ENCODE results near the gene TESK2.
"Not testable (repeated sequence)": the region's sequence is repeated elsewhere in the genome, so short reads cannot be mapped to it uniquely, and the experiment has no call there.

The TESK2 gene

DNA sequence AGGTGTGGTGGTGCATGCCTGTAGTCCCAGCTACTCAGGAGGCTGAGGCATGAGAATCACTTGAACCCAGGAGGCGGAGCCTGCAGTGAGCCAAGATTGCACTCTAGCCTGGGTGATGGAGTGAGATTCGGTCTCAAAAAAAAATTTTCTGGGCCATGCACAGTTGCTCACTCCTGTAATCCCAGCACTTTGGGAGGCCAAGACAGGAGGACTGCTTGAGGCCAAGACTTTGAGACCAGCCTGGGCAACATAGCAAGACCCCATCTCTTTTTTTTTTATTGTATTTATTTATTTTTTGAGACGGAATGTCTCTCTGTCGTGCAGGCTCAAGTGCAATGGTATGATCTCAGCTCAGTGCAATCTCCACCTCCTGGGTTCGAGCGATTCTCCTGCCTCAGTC is 16.8 kb downstream of the TESK2 start:
- not testable (repeated sequence) for H3K4me1 Mint-ChIP-seq, H3K27ac Mint-ChIP-seq, DNase-seq, H3K4me3 Mint-ChIP-seq, H3K36me3 Mint-ChIP-seq, H3K27me3 Mint-ChIP-seq, H3K9me3 Mint-ChIP-seq
- CTCF ChIA-PET = interaction anchor here (0.8 kb wide), 1 partner anchor 18 kb away, joined by 4 read pairs; no protein-coding TSS in a partner anchor

DNA sequence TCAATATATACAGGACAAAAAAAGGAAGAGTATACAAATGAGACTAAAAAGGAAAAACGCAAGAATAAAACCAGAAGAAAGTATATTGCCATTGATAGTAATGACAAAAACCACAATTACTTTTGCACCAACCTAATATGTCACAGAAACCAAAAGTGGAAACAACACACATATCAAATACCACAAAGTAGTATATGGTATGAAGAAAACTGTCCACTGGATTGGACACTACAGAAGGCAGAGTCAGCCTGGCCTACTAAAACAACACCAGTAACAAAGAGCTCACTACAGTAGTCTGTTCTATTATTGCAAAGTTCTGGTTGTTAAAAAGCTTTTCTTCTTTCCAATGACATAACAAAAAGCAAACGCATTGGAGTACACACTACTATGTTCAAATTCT is 17.7 kb downstream of the TESK2 start:
- DNase-seq = no peak
- no peaks in the 10 kb centered on the region for H3K36me3 Mint-ChIP-seq
- H3K4me3 Mint-ChIP-seq = no peak overlapping the region
- no peaks in the 10 kb centered on the region for H3K9me3 Mint-ChIP-seq
- H3K4me1 Mint-ChIP-seq = no peaks in the 10 kb centered on the region
- H3K27me3 Mint-ChIP-seq = no peaks in the 10 kb centered on the region
- CTCF ChIA-PET = interaction anchor here (0.8 kb wide), 1 partner anchor 19 kb away, joined by 4 read pairs; no protein-coding TSS in a partner anchor
- no peak overlapping the region for H3K27ac Mint-ChIP-seq

DNA sequence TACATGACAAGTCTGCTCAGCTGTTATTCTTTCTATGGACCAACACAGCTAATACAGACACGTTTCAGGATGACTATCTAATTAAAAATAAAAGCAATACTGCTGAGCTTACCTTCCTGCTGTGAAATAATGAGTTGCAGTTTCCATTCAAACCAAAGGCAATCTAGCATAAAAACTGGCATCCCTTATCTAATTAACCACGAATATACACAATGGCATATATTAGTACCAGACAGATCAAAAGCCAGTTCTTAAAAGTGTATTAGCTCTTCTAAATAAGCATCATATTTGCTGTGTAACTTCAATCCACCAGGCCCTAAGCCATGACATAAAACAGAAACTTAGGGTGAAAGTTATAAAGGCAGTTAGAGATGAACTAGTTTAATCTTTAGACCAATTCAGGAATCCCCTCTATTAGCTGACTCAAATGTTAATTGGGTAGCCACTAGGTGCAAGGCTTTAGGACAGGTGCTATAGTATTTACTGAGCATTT is 20.6 kb downstream of the TESK2 start:
- Mint-ChIP-seq H3K27ac (no peak overlapping the region), H3K4me3 (no peak overlapping the region), H3K27me3 (no peaks in the 10 kb centered on the region), H3K4me1 (no peaks in the 10 kb centered on the region), H3K9me3 (no peaks in the 10 kb centered on the region), H3K36me3 (no peaks in the 10 kb centered on the region)
- DNase-seq = no peak
- CTCF ChIA-PET = no interaction called here

DNA sequence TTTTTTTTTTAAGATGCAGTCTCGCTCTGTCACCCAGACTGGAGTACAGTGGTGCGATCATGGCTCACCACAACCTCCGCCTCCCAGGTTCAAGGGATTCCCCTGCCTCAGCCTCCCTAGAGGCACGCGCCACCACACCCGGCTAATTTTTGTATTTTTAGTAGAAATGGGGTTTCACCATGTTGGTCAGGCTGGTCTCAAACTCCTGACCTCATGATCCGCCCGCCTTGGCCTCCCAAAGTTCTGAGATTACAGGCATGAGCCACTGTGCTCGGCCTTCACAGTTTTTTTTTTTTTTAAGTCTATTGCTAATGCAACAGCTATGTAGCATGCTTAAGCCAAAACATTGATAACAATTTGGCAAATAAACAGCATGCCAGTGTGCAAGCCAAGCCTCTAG is 23.6 kb downstream of the TESK2 start:
- CTCF ChIA-PET, H3K9me3 Mint-ChIP-seq, H3K4me3 Mint-ChIP-seq: not testable (repeated sequence)

DNA sequence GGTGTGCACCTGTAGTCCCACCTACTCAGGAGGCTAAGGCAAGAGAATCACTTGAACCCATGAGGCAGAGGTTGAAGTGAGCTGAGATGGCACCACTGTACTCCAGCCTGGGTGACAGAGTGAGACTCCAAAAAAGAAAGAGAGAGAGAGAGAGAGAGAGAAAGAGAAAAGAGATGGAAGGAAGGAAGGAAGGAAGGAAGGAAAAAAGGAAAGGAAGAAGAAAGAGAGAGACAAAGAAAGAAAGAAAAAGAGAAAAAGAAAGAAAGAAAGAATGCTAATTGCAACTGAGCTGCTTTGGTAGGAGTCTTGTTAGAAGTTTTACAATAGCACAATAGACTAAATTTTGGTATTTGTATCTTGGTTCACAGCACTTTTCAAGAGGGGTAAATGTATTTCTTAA is 25.7 kb downstream of the TESK2 start:
- Mint-ChIP-seq H3K27me3 (peaks cover 4% of the 10 kb centered on the region), H3K36me3 (no peaks in the 10 kb centered on the region), H3K4me3 (no peak overlapping the region), H3K4me1 (no peaks in the 10 kb centered on the region), H3K27ac (no peak overlapping the region), H3K9me3 (no peaks in the 10 kb centered on the region)
- CTCF ChIA-PET = no interaction called here
- DNase-seq = no peak

More for the DNA sequence above, 23.6 kb downstream of the TESK2 start:
- not testable (repeated sequence) for H3K27me3 Mint-ChIP-seq, H3K4me1 Mint-ChIP-seq, DNase-seq, H3K27ac Mint-ChIP-seq, H3K36me3 Mint-ChIP-seq

DNA sequence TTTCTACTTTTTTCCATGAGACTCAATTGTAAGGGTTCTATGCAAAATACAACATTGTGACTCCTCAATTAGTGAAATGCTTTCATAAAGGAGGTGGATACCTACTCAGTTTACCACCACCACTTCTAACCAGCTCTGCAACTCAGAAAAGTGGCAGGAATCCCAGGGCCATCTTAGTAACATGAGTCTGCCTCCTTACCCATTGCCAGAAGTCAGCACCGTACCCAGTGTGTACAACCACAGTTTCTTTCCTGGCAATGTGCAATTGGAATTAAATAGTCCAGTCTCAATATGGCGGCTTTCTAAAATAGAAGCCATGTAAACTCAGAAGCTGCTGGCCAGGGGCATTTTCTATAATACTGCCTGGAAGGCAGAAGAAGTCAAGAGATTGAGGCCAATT is 32.1 kb downstream of the TESK2 start:
- H3K4me1 Mint-ChIP-seq = no peaks in the 10 kb centered on the region
- H3K27ac Mint-ChIP-seq = no peak overlapping the region
- CTCF ChIA-PET = interaction anchor here (1.2 kb wide), 1 partner anchor 13 kb away, joined by 3 read pairs; no protein-coding TSS in a partner anchor
- H3K27me3 Mint-ChIP-seq = peaks cover 4% of the 10 kb centered on the region
- no peaks in the 10 kb centered on the region for H3K36me3 Mint-ChIP-seq
- H3K9me3 Mint-ChIP-seq = no peaks in the 10 kb centered on the region
- H3K4me3 Mint-ChIP-seq = no peak overlapping the region
- no peak for DNase-seq

DNA sequence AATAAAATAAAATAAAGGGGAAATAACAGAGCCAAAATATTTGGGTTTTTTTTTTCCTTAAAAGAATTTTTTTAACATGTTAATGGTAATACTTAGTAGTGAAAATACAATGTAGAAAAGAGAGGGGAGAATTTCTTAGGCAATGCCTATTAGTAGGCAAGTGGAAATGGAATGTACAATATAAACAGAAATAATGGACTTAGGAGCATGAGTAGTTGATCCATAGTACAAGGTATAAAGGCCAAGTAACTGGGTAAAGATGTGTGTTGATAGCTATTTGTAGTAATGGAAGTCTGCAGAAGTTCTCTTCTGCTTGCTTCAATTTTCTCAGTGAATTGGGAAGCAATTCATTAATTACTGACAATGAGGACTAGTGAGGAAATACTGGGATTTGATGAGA is 34.4 kb downstream of the TESK2 start:
- H3K9me3 Mint-ChIP-seq = no peaks in the 10 kb centered on the region
- CTCF ChIA-PET = no interaction called here
- H3K4me1 Mint-ChIP-seq = no peaks in the 10 kb centered on the region
- no peak overlapping the region for H3K4me3 Mint-ChIP-seq
- H3K36me3 Mint-ChIP-seq = no peaks in the 10 kb centered on the region
- no peak overlapping the region for H3K27ac Mint-ChIP-seq
- H3K27me3 Mint-ChIP-seq = no peaks in the 10 kb centered on the region
- no peak for DNase-seq

DNA sequence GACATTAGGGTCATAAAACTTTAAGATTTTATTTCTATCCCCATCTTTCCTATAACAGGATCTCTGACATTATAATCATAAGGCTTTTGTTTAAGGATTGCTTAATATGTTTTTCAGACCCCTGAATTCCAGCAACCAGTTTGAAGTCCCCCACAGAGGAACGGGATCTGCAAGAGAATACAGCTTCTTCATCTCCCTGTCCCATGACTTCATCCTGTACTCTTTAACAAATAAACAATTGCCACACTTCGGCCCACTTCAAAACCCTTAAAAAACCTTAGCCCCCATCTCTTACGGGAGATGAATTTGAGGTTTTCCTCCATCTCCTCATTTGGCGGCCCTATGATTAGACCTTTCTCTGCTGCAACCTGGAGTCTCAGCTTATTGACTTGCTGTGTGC is 35.8 kb downstream of the TESK2 start:
- Mint-ChIP-seq H3K4me3 (no peak overlapping the region), H3K9me3 (no peaks in the 10 kb centered on the region), H3K27me3 (no peaks in the 10 kb centered on the region), H3K27ac (no peak overlapping the region), H3K4me1 (no peaks in the 10 kb centered on the region), H3K36me3 (no peaks in the 10 kb centered on the region)
- DNase-seq = no peak
- CTCF ChIA-PET = no interaction called here

DNA sequence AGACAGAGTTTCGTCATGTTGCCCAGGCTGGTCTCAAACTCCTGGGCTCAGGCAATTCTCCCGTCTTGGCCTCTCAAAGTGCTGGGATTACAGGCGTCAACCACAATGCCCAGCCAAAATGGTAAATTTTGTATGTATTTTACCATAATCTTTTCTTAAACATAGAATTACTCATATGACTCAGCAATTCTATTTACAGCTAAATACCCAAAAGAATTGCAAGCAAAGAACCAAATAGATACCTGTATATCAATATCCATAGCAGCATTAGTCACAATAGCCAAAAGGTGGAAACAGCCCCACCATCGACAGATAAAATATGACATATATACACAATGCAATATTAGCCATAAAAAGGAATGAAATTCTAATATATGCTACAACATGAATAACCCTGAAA is 36.5 kb downstream of the TESK2 start:
- no peak overlapping the region for H3K4me3 Mint-ChIP-seq
- CTCF ChIA-PET = no interaction called here
- no peak overlapping the region for H3K27ac Mint-ChIP-seq
- H3K36me3 Mint-ChIP-seq = no peaks in the 10 kb centered on the region
- no peaks in the 10 kb centered on the region for H3K4me1 Mint-ChIP-seq
- H3K27me3 Mint-ChIP-seq = no peaks in the 10 kb centered on the region
- no peak for DNase-seq
- H3K9me3 Mint-ChIP-seq = no peaks in the 10 kb centered on the region

DNA sequence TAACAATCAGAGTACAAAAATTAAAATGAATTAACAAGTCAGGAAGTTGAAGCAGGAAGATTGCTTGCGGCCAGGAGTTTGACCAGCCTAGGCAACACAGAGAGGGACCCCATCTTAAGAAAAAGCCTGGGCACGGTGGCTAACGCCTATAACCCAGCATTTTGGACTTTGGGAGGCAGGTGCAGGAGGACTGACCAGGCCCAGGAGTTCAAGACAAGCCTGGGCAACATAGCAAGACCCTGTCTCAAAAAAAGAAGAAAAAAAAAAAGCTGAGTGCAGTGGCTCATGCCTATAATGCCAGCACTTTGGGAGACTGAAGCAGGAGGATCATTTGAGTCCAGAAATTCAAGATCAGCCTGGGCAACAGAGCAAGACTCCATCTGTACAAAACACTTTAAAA is 38.5 kb downstream of the TESK2 start:
- H3K36me3 Mint-ChIP-seq = no peaks in the 10 kb centered on the region
- no peaks in the 10 kb centered on the region for H3K4me1 Mint-ChIP-seq
- no peak overlapping the region for H3K4me3 Mint-ChIP-seq
- no peaks in the 10 kb centered on the region for H3K9me3 Mint-ChIP-seq
- DNase-seq = no peak
- CTCF ChIA-PET = no interaction called here
- no peak overlapping the region for H3K27ac Mint-ChIP-seq
- H3K27me3 Mint-ChIP-seq = no peaks in the 10 kb centered on the region

DNA sequence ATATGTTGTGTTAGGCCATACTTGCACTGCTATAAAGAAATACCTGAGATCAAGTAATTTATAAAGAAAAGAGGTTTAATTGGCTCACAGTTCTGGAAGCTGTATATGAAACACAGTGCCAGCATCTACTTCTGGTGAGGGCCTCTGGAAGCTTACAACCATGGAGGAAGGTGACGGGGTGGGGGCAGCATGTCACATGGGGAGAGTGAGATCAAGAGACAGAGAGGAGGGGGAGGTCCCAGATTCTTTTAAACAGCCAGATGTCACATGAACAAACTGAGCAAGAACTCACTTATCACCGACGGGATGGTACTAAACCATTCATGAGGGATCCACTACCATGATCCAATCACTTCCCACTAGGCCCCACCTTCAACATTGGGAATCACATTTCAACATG is 42.6 kb downstream of the TESK2 start:
- Mint-ChIP-seq H3K27ac (no peak overlapping the region), H3K36me3 (no peaks in the 10 kb centered on the region), H3K27me3 (no peaks in the 10 kb centered on the region), H3K9me3 (no peaks in the 10 kb centered on the region), H3K4me1 (no peaks in the 10 kb centered on the region), H3K4me3 (no peak overlapping the region)
- CTCF ChIA-PET = interaction anchor here (0.6 kb wide), 1 partner anchor 175 kb away, joined by 3 read pairs; no protein-coding TSS in a partner anchor
- no peak for DNase-seq

DNA sequence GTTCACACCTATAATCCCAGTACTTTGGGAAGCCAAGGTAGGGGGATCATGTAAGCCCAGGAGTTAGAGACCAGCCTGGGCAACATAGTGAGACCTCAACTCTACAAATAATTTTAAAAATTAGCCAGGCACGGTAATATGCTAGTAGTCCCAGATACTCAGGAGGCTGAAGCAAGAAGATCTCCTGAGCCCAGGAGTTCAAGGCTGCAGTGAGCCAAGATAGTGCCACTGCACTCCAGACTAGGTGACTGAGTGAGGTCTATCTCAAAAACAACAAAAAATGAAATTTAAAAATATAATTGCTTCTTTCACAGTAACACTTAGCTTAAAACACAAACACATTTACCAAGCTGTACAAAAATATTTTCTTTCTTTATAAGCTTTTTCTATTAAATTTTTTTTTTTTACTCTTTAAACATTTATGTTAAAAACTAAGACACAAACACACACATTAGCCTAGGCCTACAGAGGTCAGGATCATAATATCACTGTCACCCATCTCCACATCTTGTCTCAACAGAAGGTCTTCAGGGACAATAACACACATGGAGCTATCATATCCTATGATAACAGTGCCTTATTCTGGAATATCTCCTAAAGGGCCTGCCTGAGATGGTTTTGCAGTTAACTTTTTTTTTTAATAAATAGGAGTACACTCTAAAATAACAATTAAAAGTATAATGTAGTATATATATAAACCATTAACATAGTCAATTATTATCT is 43.9 kb downstream of the TESK2 start:
- Mint-ChIP-seq H3K27me3 (no peaks in the 10 kb centered on the region), H3K36me3 (no peaks in the 10 kb centered on the region), H3K4me3 (no peak overlapping the region), H3K27ac (no peak overlapping the region), H3K9me3 (no peaks in the 10 kb centered on the region), H3K4me1 (no peaks in the 10 kb centered on the region)
- no peak for DNase-seq
- CTCF ChIA-PET = interaction anchor here (0.7 kb wide), 2 partner anchors 10 to 73 kb away, joined by 3 read pairs; no protein-coding TSS in a partner anchor

DNA sequence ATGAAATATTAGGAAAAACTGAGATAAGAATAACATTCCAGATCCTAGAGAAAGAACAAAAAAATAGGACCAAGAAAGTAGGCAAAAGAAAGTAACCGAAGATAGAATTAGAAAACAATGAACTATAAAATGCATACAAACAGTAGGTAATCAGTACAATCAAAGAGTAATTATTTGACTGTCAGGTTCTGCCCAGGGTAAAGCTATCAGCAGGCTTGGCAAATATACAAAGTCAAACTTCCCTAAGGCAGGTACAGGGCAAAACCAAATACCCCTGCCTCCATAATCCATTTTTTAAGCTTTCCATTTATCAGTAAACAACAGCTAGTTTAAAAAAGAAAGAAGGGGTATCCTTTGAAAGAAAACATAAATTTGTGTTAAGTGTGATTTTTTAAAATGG is 44.4 kb downstream of the TESK2 start:
- Mint-ChIP-seq H3K4me1 (no peaks in the 10 kb centered on the region), H3K36me3 (no peaks in the 10 kb centered on the region), H3K4me3 (no peak overlapping the region), H3K9me3 (no peaks in the 10 kb centered on the region), H3K27ac (no peak overlapping the region), H3K27me3 (no peaks in the 10 kb centered on the region)
- no peak for DNase-seq
- CTCF ChIA-PET = interaction anchor here (0.7 to 0.9 kb wide), 2 partner anchors 10 to 13 kb away, joined by 3 read pairs; no protein-coding TSS in a partner anchor

DNA sequence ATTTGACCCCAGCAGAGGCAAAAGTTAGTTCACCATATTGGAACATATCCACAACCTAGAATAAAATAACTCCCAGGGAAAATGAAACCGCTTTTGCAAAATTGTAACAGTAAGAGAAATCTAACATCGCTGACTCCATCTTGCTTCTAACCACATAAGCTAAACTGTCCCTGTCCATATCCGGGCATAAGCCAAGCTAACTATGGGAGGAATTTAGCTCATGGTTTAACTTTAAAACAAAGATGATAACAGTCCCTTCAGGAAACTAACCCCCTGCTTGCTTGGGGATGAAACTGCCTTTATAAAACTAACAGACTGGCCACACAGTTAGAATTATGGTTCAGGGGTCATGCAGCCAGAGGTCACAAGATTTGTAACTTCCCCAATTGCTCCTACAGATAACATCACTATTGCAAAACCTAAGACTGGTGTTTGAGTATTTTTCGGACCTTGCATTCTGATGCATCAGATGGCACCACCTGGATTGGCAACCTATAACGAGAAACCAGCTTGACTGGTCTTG is 46.3 kb downstream of the TESK2 start:
- CTCF ChIA-PET = no interaction called here
- Mint-ChIP-seq H3K27me3 (no peaks in the 10 kb centered on the region), H3K4me1 (no peaks in the 10 kb centered on the region), H3K36me3 (no peaks in the 10 kb centered on the region), H3K4me3 (no peak overlapping the region), H3K9me3 (no peaks in the 10 kb centered on the region), H3K27ac (no peak overlapping the region)
- no peak for DNase-seq
